ENCODE measurements around the gene RAB27A. TPM values are rescaled to one million over a fixed set of nuclear protein-coding genes. Genes with fewer than 3 reads are reported as not detected.
"Not testable (repeated sequence)": the region's sequence is repeated elsewhere in the genome, so short reads cannot be mapped to it uniquely, and the experiment has no call there.

The RAB27A gene
- polyA plus RNA-seq (ENCODE audit: insufficient read length in 4 of 4) = 10 to 100 TPM; 15.5 to 19.2 (median 18.2) TPM

GRCh38 chr15:55289746-55290527, at the start of gene RAB27A:
TSS of gene RAB27A (minus strand) at chr15:55289813. CDS start at chr15:55234934, 54,879 bp downstream.
- peak in 3 of 4 donors; percentile 37 to 71 (median 61) for DNase-seq (ENCODE audit: low read depth in 4 of 4, low spot score in 2 of 4)

GRCh38 chr15:55337160-55337559, 47.5 kb upstream of the RAB27A start:
- no peak for DNase-seq (ENCODE audit: low read depth in 4 of 4, low spot score in 2 of 4)

DNA sequence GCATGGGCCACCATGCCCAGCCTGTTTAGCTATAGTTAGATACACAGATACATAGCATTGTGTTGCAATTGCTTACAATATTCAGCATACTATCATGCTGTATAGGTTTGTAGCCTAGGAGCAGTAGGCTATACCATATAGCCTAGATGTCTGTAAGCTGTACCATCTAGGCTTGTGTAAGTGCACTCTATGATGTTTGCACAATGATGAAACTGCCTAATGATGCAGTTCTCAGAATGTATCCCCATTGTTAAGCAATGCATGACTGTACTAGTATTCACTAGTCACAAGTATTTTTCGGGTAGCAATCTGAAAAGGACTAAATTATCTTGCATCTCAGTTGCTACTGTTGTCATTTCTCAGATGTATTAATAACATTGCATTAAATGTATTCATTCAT, 45.4 kb upstream of the RAB27A start:
- no peak for DNase-seq (ENCODE audit: low read depth in 4 of 4, low spot score in 2 of 4)

DNA sequence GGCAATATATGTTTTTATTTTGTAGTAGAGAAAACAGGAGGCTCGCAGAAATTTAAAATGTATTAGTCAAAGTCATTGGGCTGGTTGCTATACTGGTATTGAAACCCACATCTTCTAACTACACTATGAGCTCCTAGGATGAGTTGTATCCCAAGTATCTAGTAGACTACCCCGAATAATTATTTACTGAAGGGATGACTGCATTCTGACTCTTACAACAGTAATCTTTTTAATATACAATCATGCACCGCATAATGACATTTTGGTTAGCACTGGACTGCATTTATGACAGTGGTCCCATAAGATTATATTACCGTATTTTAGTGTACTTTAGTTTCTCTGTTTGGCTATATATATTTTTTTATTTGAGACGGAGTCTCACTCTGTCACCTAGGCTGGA, 44.8 kb upstream of the RAB27A start:
- DNase-seq (ENCODE audit: low read depth in 4 of 4, low spot score in 2 of 4) = no peak

DNA sequence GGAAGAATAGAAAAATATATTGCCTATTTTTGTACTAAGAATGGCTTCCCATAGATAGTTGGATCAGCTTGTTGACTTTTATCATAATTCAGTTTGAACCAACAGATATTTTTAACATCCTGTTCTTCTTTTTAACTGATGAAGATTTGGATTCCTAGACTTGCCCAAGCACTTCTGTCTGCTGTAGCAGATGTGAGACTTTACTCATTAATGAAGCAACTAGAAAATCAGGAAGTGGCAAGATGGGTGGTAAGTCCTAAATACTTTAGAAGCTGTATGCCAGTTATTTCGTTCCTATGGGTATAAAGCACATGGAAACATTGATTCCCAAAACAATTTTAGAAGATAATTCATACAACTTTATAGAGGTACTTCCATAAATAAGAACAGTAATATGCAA, 37.8 kb upstream of the RAB27A start:
- no peak for DNase-seq (ENCODE audit: low read depth in 4 of 4, low spot score in 2 of 4)

GRCh38 chr15:55322467-55322866, 32.9 kb upstream of the RAB27A start:
- DNase-seq (ENCODE audit: low read depth in 4 of 4, low spot score in 2 of 4) = no peak

DNA sequence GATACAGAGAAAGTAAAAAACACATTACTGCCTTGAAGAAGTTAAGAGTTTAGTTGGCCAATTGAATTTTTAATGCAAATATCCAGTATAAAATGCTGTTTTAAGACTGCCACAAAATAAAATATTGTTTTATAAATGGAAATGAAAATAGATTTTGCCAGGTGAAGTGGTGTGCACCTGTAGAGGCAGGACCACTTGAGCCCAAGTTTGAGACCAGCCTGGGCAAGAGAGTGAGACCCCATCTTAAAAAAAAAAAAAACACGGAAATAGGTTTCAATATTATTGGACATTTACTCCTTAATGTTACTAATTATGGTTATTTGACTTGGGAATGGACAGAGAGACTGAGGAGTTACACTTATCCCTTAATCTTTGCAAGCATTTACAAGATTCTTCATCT, 31.4 kb upstream of the RAB27A start:
- no peak for DNase-seq (ENCODE audit: low read depth in 4 of 4, low spot score in 2 of 4)

DNA sequence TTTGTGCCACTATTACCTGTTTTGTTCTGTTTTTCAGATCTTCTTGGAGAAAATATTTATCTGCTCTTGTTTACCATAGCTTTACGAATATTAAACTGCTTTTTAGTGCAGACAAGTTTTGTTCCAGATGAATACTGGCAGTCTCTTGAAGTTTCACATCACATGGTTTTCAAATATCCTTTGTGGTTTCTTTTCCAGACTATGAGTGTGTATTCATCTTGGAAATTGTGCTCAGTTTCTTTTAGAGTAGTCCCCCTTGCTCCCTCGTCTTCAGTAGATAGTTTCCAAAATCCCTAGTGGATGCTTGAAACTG, 30.6 kb upstream of the RAB27A start:
- DNase-seq (ENCODE audit: low read depth in 4 of 4, low spot score in 2 of 4) = no peak

DNA sequence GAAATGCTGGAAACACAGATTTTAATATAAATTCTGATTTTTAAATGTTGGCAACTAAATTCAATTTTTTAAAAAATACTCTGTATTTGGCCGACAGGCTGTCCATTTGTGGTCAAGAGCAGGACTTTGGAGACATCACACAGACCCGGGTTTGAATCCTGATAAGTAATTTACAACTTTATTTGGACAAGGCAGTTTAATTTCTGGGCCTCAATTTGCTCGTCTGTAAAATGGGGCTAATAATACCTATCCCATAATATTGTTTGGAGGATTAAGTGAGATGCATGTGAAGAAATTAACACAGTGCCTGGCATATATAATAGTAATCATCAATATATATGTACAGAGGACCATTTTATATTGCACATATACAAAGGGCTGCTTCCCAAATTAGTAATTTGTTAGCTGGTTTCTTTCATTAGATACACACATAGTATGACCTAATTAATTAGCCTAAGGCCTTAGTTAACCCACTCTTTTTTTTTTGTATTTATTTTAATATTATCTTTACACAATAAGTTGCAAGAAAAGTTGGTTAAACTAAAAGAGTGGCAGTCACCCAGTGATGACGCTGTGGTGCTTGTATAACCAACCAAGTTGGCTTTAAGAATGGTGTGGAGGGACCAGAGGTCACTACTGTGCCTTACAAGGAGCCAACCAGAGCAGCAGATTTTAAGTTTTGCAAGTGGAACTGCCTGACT, 30.1 kb upstream of the RAB27A start:
- no peak for DNase-seq (ENCODE audit: low read depth in 4 of 4, low spot score in 2 of 4)

DNA sequence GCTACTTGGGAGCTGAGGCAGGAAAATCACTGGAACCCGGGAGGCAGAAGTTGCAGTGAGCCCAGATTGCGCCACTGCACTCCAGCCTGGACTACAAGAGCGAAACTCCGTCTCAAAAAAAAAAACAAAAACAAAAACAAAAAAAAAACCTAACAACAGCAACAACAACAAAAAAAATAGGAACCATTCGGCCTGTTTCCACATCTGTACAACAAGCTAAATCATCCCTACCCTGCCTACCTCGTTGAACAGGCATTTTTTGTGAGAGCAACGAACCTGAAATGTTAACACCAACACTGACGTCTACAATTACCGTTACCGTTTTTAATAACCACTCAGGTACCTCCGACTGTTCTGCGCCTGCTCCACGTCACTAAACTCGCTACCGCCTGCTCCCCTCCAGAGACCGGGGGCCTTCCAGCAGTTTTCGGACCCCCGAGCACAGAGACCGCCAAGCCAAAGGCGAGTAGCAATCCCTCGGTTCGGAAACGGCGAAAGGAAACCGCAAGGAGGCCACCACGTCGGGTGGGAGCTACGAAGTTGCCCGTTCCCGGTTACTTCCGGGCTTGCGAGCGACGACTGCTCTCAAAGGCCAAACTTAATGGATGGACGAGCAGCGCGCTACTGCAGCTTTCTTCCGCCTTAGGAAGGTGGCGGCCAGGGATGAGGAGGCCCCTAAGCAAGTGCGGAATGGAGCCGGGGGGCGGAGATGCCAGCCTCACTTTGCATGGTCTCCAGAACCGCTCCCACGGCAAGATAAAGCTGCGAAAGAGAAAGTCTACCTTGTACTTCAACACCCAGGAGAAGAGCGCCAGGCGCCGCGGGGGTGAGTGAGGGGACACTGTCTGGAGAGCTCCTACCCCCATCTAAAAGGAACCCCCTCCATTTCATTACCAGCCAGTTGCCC, 29.2 kb upstream of the RAB27A start, which contains the start of the genes PIGB and PIGBOS1:
Gene PIGB, plus strand, starts transcription at position 635 of the 907 bp plus-strand sequence. Its CDS starts 29 bp downstream, at position 664.
Gene PIGBOS1, minus strand, starts transcription at position 536 of the 907 bp plus-strand sequence. CDS start 1,331 bp downstream, outside the sequence.
- DNase-seq (ENCODE audit: low read depth in 4 of 4, low spot score in 2 of 4) = peak; percentile 78 to 88 (median 86)

GRCh38 chr15:55302801-55303200, 13.2 kb upstream of the RAB27A start:
- not testable (repeated sequence) for DNase-seq (ENCODE audit: low read depth in 4 of 4, low spot score in 2 of 4)

DNA sequence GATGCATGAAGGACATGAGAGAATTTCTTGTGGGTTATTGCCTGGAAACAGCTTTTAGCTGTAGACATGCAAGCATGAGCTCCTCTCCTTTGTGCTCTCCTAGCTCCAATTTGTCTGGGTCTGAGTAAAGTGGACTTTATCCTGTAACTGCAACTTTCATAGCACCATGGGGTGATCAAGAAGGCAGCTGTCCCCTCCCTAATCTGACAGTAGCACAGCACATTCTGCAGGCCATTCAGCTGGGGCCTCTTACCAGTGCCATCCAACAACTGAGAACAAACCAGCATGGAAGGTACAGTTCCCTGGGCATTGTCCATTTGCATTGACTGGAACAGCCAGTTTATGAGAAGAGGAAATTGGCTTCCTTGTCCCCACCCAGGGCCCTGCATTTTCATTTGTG, 7.7 kb upstream of the RAB27A start:
- no peak for DNase-seq (ENCODE audit: low read depth in 4 of 4, low spot score in 2 of 4)

DNA sequence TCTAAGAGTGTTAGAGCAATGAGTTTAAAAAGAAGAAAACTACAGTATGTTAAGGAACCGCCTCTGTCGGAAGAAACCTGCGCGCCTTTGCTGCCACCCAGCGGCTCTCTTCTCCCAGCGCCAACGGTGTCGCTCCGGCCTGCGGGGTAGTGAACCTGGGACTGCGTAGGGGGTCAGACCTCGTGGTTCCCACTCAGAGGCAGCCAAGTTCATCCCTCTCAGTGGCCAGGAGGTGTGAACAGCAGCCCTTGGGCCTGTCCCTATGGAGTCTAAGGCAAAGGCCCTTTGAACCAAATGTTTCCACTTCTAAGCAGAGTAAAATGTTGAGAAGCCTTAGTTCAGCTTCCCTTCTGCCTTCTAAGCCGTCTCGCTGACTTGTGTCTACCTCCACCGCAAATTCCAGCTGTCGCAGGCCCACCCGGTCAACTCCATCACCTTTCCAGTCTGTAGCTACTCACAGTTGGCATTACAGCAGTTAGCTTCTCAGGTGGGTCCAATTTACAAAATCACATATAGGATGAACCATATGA, 980 bp upstream of the RAB27A start:
- DNase-seq (ENCODE audit: low read depth in 4 of 4, low spot score in 2 of 4) = peak in 3 of 4 donors; percentile 61 to 83 (median 81)

- no peak for DNase-seq (ENCODE audit: low read depth in 4 of 4, low spot score in 2 of 4)
These were observed 435 bp downstream of the RAB27A start for GRCh38 chr15:55289011-55289745.

DNA sequence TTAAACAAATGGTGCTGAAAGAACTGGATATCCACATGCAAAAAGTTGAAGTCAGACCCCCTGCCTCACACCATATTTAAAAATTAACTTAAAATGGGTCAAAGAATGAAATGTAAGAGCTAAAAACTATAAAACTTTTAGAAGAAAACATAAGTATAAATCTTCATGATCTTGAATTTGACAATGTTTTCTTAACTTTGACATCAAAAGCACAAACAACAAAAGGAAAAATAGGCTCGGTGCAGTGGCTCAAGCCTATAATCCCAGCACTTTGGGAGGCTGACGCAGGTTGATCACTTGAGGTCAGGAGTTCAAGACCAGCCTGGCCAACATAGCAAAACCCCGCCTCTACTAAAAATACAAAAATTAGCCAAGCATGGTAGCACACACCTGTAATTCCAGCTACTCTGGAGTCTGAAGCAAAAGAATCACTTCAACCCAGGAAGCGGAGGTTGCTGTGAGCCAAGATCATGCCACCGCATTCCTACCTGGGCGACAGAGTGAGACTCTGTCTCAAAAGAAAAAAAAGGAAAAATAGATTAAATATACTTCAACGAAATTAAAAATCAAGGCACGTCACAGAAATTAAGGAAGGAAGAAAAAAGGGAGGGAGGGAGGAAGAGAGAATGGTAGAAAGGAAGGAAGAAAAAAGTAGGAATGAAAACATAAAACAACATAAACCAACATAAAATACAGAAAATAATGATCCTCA, 1.5 kb downstream of the RAB27A start:
- DNase-seq (ENCODE audit: low read depth in 4 of 4, low spot score in 2 of 4) = no peak

- not testable (repeated sequence) for DNase-seq (ENCODE audit: low read depth in 4 of 4, low spot score in 2 of 4)
These were observed 3.0 kb downstream of the RAB27A start for GRCh38 chr15:55286442-55287189.

GRCh38 chr15:55284426-55284825, 5.2 kb downstream of the RAB27A start:
- no peak for DNase-seq (ENCODE audit: low read depth in 4 of 4, low spot score in 2 of 4)

GRCh38 chr15:55283379-55284147, 6.0 kb downstream of the RAB27A start:
- no peak for DNase-seq (ENCODE audit: low read depth in 4 of 4, low spot score in 2 of 4)

Measured in left renal cortex interstitium (tissue), 4 donors.